Colon (tissue), 2 donors: ENCODE results near the gene FBXL7.

Experiments used
- FAIRE-seq: peaks from 2 replicates; lab custom pipeline; 2012; peaks lifted over from hg19 to GRCh38; lab: Jason Lieb, UNC
- donor health status: control.
- donor health status: control.

The FBXL7 gene

GRCh38 chr5:15719784-15720183, 219.8 kb downstream of the FBXL7 start:
- no peak for FAIRE-seq

GRCh38 chr5:15720515-15720914, 220.5 kb downstream of the FBXL7 start:
- FAIRE-seq, result peak; percentile 68

- no peak for FAIRE-seq
Observed at GRCh38 chr5:15722305-15722704, 222.3 kb downstream of the FBXL7 start.

- no peak for FAIRE-seq
Observed at GRCh38 chr5:15727375-15727774, 227.4 kb downstream of the FBXL7 start.

GRCh38 chr5:15728811-15729210, 228.8 kb downstream of the FBXL7 start:
- FAIRE-seq, result no peak

GRCh38 chr5:15731699-15732098, 231.7 kb downstream of the FBXL7 start:
- FAIRE-seq, result no peak

GRCh38 chr5:15734058-15734457, 234.1 kb downstream of the FBXL7 start:
- no peak for FAIRE-seq

- no peak for FAIRE-seq
Observed at GRCh38 chr5:15737036-15737821, 237.2 kb downstream of the FBXL7 start.

GRCh38 chr5:15737871-15738664, 238.1 kb downstream of the FBXL7 start:
- no peak for FAIRE-seq

GRCh38 chr5:15740383-15740782, 240.4 kb downstream of the FBXL7 start:
- no peak for FAIRE-seq

GRCh38 chr5:15741591-15741990, 241.6 kb downstream of the FBXL7 start:
- FAIRE-seq, result no peak

GRCh38 chr5:15746833-15747232, 246.9 kb downstream of the FBXL7 start:
- no peak for FAIRE-seq

- no peak for FAIRE-seq
Observed at GRCh38 chr5:15748266-15748665, 248.3 kb downstream of the FBXL7 start.

GRCh38 chr5:15752663-15753285, 252.8 kb downstream of the FBXL7 start:
- no peak for FAIRE-seq

- no peak for FAIRE-seq
Observed at GRCh38 chr5:15753752-15754151, 253.8 kb downstream of the FBXL7 start.

- FAIRE-seq, result no peak
Observed at GRCh38 chr5:15757103-15757502, 257.1 kb downstream of the FBXL7 start.

- no peak for FAIRE-seq
Observed at GRCh38 chr5:15757619-15758018, 257.6 kb downstream of the FBXL7 start.

- no peak for FAIRE-seq
Observed at GRCh38 chr5:15762668-15763067, 262.7 kb downstream of the FBXL7 start.

- FAIRE-seq, result no peak
Observed at GRCh38 chr5:15763754-15764153, 263.8 kb downstream of the FBXL7 start.

GRCh38 chr5:15768936-15769335, 269.0 kb downstream of the FBXL7 start:
- no peak for FAIRE-seq

GRCh38 chr5:15772131-15772530, 272.2 kb downstream of the FBXL7 start:
- no peak for FAIRE-seq

GRCh38 chr5:15774632-15775031, 274.7 kb downstream of the FBXL7 start:
- no peak for FAIRE-seq

- FAIRE-seq, result no peak
Observed at GRCh38 chr5:15776346-15776745, 276.4 kb downstream of the FBXL7 start.
